Chondrocyte (in vitro differentiated cells): ENCODE data around the gene RNPEPL1. TPM values are rescaled to one million over a fixed set of nuclear protein-coding genes. Genes with fewer than 3 reads are reported as not detected.

Source experiments
- DNase-seq: peaks from one replicate; pipeline ENCODE4 v3.0.0; 2021; ENCODE audit warnings: mixed read lengths, low spot score
- H3K27ac Mint-ChIP-seq: one replicate; pipeline ENCODE4 v1.8.0; 2021; ENCODE audit warnings: mild to moderate bottlenecking, moderate library complexity, mixed read lengths; ENCODE audit not compliant: unreplicated experiment
- H3K27me3 Mint-ChIP-seq: 2 replicates; pipeline ENCODE4 v1.8.0; 2021; ENCODE audit warnings: low read depth, mixed read lengths
- H3K36me3 Mint-ChIP-seq: 2 replicates; pipeline ENCODE4 v1.8.0; 2021; ENCODE audit warnings: low read depth, mixed read lengths
- H3K4me1 Mint-ChIP-seq: 2 replicates; pipeline ENCODE4 v1.8.0; 2021; ENCODE audit warnings: low read depth, mild to moderate bottlenecking, mixed read lengths
- H3K4me3 Mint-ChIP-seq: one replicate; pipeline ENCODE4 v1.8.0; 2021; ENCODE audit warnings: mild to moderate bottlenecking, moderate library complexity, mixed read lengths; ENCODE audit not compliant: unreplicated experiment
- H3K9me3 Mint-ChIP-seq: 2 replicates; pipeline ENCODE4 v1.8.0; 2021; ENCODE audit warnings: low read depth, mixed read lengths
- total RNA-seq: library from RNA; stranded (reverse); gene quantifications from 3 replicates; pipeline ENCODE4 v1.2.1, GENCODE V29; 2021
- TF ChIP-seq, protein P1 (sequence below): fragments of 200-600 bp; sonication (generic); IDR thresholded peaks from 2 replicates; pipeline ENCODE4 v1.5.0; 2021; ENCODE audit warnings: antibody characterized with exemption, mild to moderate bottlenecking, moderate library complexity

The RNPEPL1 gene
- total RNA-seq, 1 donor from 2014 or later: 61.3 TPM

- DNase-seq: peak; percentile 63
- peaks cover 2% of the 10 kb centered on the region for H3K36me3 Mint-ChIP-seq
- no peaks in the 10 kb centered on the region for H3K9me3 Mint-ChIP-seq
- TF ChIP-seq, protein P1, sequence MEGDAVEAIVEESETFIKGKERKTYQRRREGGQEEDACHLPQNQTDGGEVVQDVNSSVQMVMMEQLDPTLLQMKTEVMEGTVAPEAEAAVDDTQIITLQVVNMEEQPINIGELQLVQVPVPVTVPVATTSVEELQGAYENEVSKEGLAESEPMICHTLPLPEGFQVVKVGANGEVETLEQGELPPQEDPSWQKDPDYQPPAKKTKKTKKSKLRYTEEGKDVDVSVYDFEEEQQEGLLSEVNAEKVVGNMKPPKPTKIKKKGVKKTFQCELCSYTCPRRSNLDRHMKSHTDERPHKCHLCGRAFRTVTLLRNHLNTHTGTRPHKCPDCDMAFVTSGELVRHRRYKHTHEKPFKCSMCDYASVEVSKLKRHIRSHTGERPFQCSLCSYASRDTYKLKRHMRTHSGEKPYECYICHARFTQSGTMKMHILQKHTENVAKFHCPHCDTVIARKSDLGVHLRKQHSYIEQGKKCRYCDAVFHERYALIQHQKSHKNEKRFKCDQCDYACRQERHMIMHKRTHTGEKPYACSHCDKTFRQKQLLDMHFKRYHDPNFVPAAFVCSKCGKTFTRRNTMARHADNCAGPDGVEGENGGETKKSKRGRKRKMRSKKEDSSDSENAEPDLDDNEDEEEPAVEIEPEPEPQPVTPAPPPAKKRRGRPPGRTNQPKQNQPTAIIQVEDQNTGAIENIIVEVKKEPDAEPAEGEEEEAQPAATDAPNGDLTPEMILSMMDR: no peak
- no peaks in the 10 kb centered on the region for H3K27me3 Mint-ChIP-seq
- H3K4me1 Mint-ChIP-seq: peaks cover 37% of the 10 kb centered on the region
- no peak overlapping the region for H3K27ac Mint-ChIP-seq
- no peak overlapping the region for H3K4me3 Mint-ChIP-seq
Measured at GRCh38 chr2:240589375-240589774, 21.1 kb downstream of the RNPEPL1 start.

DNA sequence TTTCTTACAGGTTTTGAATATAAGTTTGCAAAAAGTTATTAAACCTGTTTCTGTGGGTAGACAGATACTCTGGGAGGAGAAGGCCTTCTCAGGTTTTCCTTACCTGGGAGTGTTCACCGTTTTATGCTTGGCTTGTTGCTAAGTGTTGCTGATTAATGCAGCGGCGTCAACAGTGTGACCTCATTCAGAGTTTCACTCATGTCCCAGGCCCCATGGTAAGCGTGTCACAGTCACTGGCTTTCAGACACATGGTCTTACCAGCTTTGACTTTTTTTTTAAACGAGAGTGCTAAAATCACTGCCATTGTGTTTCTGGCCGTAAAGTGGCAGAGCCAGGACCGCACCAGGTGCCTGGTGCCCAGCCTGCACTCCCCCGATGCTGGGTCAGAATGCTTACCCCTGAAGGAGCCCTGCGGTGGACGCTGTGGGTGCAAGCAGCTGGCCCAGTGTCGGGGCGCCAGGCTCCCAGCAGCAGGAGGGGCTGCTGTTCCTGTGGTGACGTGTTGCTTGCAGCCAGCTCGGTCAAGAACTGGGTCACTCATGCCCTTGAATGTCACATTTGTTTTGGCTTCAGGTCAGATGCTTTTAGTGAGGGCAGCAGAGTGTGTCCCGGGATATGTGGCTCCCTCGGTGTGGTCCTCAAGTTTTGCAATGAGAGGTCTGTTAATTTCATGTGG is 21.7 kb downstream of the RNPEPL1 start:
- peaks cover 2% of the 10 kb centered on the region for H3K36me3 Mint-ChIP-seq
- no peaks in the 10 kb centered on the region for H3K9me3 Mint-ChIP-seq
- no peaks in the 10 kb centered on the region for H3K27me3 Mint-ChIP-seq
- H3K4me3 Mint-ChIP-seq: no peak overlapping the region
- no peak overlapping the region for H3K27ac Mint-ChIP-seq
- peak; percentile 43 for DNase-seq
- TF ChIP-seq, protein P1: no peak
- peaks cover 31% of the 10 kb centered on the region for H3K4me1 Mint-ChIP-seq

DNA sequence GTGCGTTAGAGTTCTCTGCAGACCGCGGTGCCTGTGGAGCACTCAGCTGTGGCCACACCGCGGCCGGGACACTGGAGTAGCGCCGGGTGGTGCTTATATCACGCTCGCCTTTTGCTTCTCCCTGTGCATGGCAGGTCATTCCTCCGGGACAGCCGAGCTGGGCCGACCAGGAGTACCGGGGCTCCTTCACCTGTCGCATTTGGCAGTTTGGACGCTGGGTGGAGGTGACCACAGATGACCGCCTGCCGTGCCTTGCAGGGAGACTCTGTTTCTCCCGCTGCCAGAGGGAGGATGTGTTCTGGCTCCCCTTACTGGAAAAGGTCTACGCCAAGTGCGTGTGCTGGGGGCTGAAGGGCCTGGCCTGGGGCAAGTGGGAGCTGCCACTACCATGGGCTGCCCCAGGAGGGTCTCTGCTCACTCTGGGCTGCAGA is 22.4 kb downstream of the RNPEPL1 start:
- TF ChIP-seq, protein P1: no peak
- no peak overlapping the region for H3K4me3 Mint-ChIP-seq
- H3K9me3 Mint-ChIP-seq: no peaks in the 10 kb centered on the region
- peaks cover 2% of the 10 kb centered on the region for H3K36me3 Mint-ChIP-seq
- H3K27me3 Mint-ChIP-seq: no peaks in the 10 kb centered on the region
- no peak overlapping the region for H3K27ac Mint-ChIP-seq
- peak; percentile 83 for DNase-seq
- H3K4me1 Mint-ChIP-seq: peaks cover 26% of the 10 kb centered on the region

- Mint-ChIP-seq H3K4me1 (peaks cover 21% of the 10 kb centered on the region), H3K27me3 (no peaks in the 10 kb centered on the region), H3K9me3 (no peaks in the 10 kb centered on the region), H3K4me3 (no peak overlapping the region), H3K27ac (no peak overlapping the region), H3K36me3 (peaks cover 2% of the 10 kb centered on the region)
- DNase-seq: peak; percentile 44
- TF ChIP-seq, protein P1: no peak
Measured at GRCh38 chr2:240591226-240591625, 22.9 kb downstream of the RNPEPL1 start.

GRCh38 chr2:240591784-240592183 is 23.5 kb downstream of the RNPEPL1 start:
- H3K27me3 Mint-ChIP-seq: no peaks in the 10 kb centered on the region
- H3K9me3 Mint-ChIP-seq: no peaks in the 10 kb centered on the region
- TF ChIP-seq, protein P1: no peak
- H3K4me3 Mint-ChIP-seq: no peak overlapping the region
- peaks cover 21% of the 10 kb centered on the region for H3K4me1 Mint-ChIP-seq
- no peak overlapping the region for H3K27ac Mint-ChIP-seq
- peaks cover 2% of the 10 kb centered on the region for H3K36me3 Mint-ChIP-seq
- DNase-seq: peak; percentile 83
